Bronchial epithelial cell (primary cell): ENCODE data around the gene SLC12A8. TPM values are rescaled to one million over a fixed set of nuclear protein-coding genes. Genes with fewer than 3 reads are reported as not detected.

Experiments used
- DNase-seq: peaks from one replicate; pipeline ENCODE4 v3.0.0-alpha.2; 2010; ENCODE audit warnings: low read depth
- FAIRE-seq: peaks from 2 replicates; lab custom pipeline; 2011; peaks lifted over from hg19 to GRCh38; lab: Jason Lieb, UNC
- H3K27me3 ChIP-seq: 2 replicates; pipeline ENCODE4 v1.5.1; 2011; ENCODE audit warnings: low read length; ENCODE audit not compliant: control insufficient read depth, insufficient read depth
- H3K36me3 ChIP-seq: 2 replicates; pipeline ENCODE4 v1.5.1; 2011; ENCODE audit warnings: low read length; ENCODE audit not compliant: control insufficient read depth, insufficient read depth
- H3K4me3 ChIP-seq: 2 replicates; pipeline ENCODE4 v1.5.1; 2011; ENCODE audit warnings: mild to moderate bottlenecking, low read depth, low read length, control low read depth
- total RNA-seq: library from RNA; depleted of rRNA; stranded (reverse); fragments of >200 nt; gene quantifications from 2 replicates; pipeline ENCODE4 v1.2.1, GENCODE V29; 2014
- TF ChIP-seq, protein P1 (sequence below): IDR thresholded peaks from 2 replicates; pipeline ENCODE4 v1.5.1; 2011; ENCODE audit warnings: mild to moderate bottlenecking, moderate library complexity, low read length, control low read depth, inconsistent platforms; ENCODE audit not compliant: insufficient read depth, severe bottlenecking

Gene SLC12A8
- total RNA-seq, 1 donor from 2014 or later, result 19.2 TPM

DNA sequence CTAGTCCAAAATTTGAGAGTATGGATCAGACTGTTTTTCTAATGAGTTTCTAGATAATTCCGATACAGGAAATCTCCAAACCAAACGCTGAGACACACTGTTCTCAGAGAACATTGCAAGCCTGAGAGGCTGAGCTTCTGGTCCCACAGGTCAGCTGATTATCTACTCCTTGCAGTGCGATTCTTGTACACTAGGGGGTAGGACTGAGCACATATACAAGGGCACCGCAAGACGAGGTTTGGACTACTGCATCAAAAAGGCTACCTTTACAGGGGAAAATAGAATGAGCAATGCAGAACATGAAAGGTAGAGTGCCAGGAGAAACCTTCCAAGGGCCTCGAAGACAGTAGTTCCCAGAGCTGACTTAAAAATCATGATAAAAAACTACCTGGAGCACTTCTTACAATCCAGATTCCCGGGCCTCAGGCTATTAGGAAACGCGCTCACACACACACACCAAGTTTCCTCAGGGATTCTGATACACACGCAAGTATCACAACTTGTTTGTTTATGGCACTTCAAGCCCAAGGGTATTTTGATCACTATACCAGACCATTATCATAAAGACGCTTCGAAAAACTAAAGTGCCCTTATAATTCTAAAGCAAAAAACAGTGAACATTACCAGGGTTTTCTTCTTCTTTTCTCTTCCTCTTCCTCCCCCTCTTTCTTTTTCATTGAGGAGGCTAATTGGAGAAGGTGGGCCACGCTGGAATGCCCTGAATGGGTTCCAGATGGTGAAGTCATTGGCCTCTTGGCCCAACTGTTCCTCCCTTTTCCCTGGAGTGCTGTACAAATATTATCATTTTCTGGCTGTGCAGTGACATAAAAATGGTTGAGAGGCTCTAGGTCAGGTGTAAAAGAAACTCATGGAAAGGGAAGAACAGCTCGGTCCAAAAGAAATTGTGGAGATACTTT, 61.8 kb downstream of the SLC12A8 start:
- Histone ChIP-seq H3K4me3 (no peak overlapping the region), H3K27me3 (no peaks in the 10 kb centered on the region), H3K36me3 (no peaks in the 10 kb centered on the region)
- FAIRE-seq, result no peak
- DNase-seq, result peak; percentile 64
- TF ChIP-seq, protein P1, sequence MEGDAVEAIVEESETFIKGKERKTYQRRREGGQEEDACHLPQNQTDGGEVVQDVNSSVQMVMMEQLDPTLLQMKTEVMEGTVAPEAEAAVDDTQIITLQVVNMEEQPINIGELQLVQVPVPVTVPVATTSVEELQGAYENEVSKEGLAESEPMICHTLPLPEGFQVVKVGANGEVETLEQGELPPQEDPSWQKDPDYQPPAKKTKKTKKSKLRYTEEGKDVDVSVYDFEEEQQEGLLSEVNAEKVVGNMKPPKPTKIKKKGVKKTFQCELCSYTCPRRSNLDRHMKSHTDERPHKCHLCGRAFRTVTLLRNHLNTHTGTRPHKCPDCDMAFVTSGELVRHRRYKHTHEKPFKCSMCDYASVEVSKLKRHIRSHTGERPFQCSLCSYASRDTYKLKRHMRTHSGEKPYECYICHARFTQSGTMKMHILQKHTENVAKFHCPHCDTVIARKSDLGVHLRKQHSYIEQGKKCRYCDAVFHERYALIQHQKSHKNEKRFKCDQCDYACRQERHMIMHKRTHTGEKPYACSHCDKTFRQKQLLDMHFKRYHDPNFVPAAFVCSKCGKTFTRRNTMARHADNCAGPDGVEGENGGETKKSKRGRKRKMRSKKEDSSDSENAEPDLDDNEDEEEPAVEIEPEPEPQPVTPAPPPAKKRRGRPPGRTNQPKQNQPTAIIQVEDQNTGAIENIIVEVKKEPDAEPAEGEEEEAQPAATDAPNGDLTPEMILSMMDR, result peak; percentile 46

DNA sequence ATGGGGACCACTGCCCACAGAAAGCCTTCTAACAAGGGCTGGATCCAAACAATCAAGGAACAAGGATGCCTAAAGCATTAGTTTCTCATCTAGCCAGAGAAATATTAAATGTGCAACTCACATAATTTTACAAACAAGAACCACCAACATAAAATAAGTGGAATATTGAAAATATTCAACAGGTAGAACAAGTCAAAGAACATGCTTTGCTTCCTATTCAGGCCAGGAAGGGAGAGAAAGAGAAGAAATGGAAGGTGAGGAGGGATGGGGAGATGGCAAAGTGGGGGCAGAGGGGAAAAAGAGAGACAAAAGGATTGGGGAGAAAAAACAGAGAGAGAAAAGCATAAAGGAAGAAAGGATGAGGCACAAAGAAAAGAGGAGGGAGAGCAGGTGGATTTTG, 63.1 kb downstream of the SLC12A8 start:
- no peak for FAIRE-seq
- DNase-seq, result no peak
- TF ChIP-seq, protein P1, result no peak
- H3K27me3 ChIP-seq, result no peaks in the 10 kb centered on the region
- H3K4me3 ChIP-seq, result no peak overlapping the region
- no peaks in the 10 kb centered on the region for H3K36me3 ChIP-seq

DNA sequence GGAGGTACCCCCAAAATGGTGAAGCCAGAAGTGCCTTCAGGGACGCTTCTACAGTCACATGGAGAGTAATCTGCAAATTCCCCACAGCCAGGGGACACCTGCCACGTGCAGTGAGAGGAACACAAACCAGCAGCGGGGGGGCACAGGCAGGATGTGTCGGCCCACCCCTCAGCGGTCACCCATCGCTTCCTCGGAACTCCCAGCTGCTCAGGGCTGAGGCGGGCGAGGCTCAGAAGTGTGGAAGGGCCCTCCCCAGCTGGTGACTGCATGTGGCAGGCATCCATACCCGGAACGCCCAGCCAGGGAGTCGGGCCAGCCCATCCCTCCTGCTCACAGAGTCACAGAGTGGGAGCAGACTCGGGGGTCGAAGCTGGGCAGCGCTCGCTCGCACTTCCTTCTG, 63.7 kb downstream of the SLC12A8 start:
- Histone ChIP-seq H3K4me3 (no peak overlapping the region), H3K27me3 (no peaks in the 10 kb centered on the region), H3K36me3 (no peaks in the 10 kb centered on the region)
- no peak for DNase-seq
- no peak for FAIRE-seq
- TF ChIP-seq, protein P1, result no peak

DNA sequence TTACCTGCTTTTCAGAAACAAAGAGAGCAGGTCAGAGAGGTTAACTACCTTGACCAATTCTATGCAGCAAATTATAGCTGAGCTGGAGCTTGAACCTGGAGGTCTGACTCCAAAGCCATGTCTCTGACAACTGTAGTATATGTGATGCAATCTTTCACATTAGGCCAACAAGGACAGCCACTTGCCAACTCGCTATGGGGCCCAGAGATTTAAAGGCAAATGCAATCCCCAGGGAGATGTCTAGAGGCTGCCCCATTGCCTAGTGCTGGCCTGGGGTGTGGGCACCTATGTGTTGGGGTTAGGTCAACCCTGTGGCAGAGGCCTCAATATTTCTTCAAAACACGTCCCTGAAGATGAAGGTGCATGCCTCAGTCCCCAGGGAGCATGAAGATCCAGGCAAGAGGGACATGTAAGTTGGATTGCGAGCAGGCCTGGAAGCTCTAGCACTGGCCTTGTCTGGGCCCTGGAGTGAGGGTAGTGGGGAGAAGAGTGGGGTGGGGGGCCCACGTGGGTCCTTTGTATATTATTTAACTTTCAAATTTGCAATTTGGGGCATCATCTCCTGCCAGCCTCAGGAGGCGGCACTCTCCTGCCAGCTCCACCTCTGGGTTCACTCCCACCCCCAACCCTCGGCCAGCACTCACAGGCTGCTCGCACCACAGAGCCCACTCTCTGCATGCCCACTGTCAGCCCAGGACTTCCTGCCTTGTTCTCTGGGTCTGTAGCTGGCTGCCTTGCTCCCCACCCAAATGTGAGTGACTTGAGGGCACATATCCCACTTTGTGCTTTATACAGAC, 64.3 kb downstream of the SLC12A8 start:
- no peak for DNase-seq
- H3K36me3 ChIP-seq, result no peaks in the 10 kb centered on the region
- H3K27me3 ChIP-seq, result no peaks in the 10 kb centered on the region
- H3K4me3 ChIP-seq, result no peak overlapping the region
- no peak for FAIRE-seq
- TF ChIP-seq, protein P1, result no peak

DNA sequence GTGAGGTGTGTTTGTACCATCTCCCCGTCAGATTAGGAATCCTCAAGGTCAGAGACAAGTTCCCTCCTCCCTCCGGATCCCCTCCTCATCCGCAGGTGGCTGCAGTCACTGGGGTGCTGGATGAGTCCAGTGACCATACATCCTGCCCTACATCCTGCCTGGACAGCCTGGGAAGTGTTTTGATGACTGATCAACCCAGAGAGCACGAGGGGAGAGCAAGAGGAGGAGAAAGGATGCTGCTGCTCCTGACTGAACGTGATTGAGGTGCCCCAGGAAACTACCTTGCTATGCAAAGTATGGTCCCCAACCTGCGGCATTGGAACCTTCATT, 65.1 kb downstream of the SLC12A8 start:
- H3K27me3 ChIP-seq, result no peaks in the 10 kb centered on the region
- no peaks in the 10 kb centered on the region for H3K36me3 ChIP-seq
- H3K4me3 ChIP-seq, result no peak overlapping the region
- no peak for FAIRE-seq
- TF ChIP-seq, protein P1, result no peak
- no peak for DNase-seq
